ENCODE results near the gene TFF1.

TFF1 gene

GRCh38 chr21:42356046-42356445 lies 10.3 kb downstream of the TFF1 start:
- POLR2A ChIA-PET: no interaction called here
- no peak for DNase-seq (ENCODE audit: low read depth, low spot score)
- H3K4me3 ChIP-seq (ENCODE audit: low read depth, low read length): no peak overlapping the region
- TF ChIP-seq CTCF (IDR thresholded peaks at IDR 0.05; ENCODE audit: insufficient read depth, low read length, missing control alignments): no peak
- CTCF ChIA-PET: no interaction called here

- CTCF ChIA-PET: no interaction called here
- DNase-seq (ENCODE audit: low read depth, low spot score): no peak
- H3K4me3 ChIP-seq (ENCODE audit: low read depth, low read length): no peak overlapping the region
- POLR2A ChIA-PET: no interaction called here
- no peak for TF ChIP-seq CTCF (IDR thresholded peaks at IDR 0.05; ENCODE audit: insufficient read depth, low read length, missing control alignments)
Measured at GRCh38 chr21:42353623-42354022, 12.7 kb downstream of the TFF1 start.

GRCh38 chr21:42352441-42353095 lies 13.8 kb downstream of the TFF1 start:
- DNase-seq (ENCODE audit: low read depth, low spot score): no peak
- POLR2A ChIA-PET: no interaction called here
- H3K4me3 ChIP-seq (ENCODE audit: low read depth, low read length): no peak overlapping the region
- no peak for TF ChIP-seq CTCF (IDR thresholded peaks at IDR 0.05; ENCODE audit: insufficient read depth, low read length, missing control alignments)
- CTCF ChIA-PET: no interaction called here

- TF ChIP-seq CTCF (IDR thresholded peaks at IDR 0.05; ENCODE audit: insufficient read depth, low read length, missing control alignments): no peak
- no peak for DNase-seq (ENCODE audit: low read depth, low spot score)
- POLR2A ChIA-PET: no interaction called here
- no peak overlapping the region for H3K4me3 ChIP-seq (ENCODE audit: low read depth, low read length)
- CTCF ChIA-PET: no interaction called here
Measured at GRCh38 chr21:42351626-42352440, 14.5 kb downstream of the TFF1 start.

- H3K4me3 ChIP-seq (ENCODE audit: low read depth, low read length): no peak within 1 kb of the TSS
- ChIA-PET CTCF (no interaction called here), POLR2A (no interaction called here)
- no peak for DNase-seq (ENCODE audit: low read depth, low spot score)
- no peak for TF ChIP-seq CTCF (IDR thresholded peaks at IDR 0.05; ENCODE audit: insufficient read depth, low read length, missing control alignments)
Measured at GRCh38 chr21:42350927-42351426, 15.4 kb downstream of the TFF1 start, which contains the start of gene TFF2. TFF2 (minus strand) TSS chr21:42350994; CDS start chr21:42350957, 37 bp downstream.

GRCh38 chr21:42350318-42350910 lies 15.9 kb downstream of the TFF1 start:
- CTCF ChIA-PET: no interaction called here
- POLR2A ChIA-PET: no interaction called here
- no peak for DNase-seq (ENCODE audit: low read depth, low spot score)
- H3K4me3 ChIP-seq (ENCODE audit: low read depth, low read length): no peak overlapping the region
- TF ChIP-seq CTCF (IDR thresholded peaks at IDR 0.05; ENCODE audit: insufficient read depth, low read length, missing control alignments): no peak

All from AG04449 (cell line).